GM12872 (cell line): Measurements from ENCODE around the gene RBMS2.

ENCODE experiments used
- CTCF ChIP-seq: IDR thresholded peaks from 3 replicates; pipeline ENCODE4 v1.5.1; 2011; ENCODE audit warnings: low read depth, mild to moderate bottlenecking, low read length, moderate library complexity; ENCODE audit not compliant: insufficient read depth

Gene RBMS2

GRCh38 chr12:56565510-56566101 lies 44.0 kb downstream of the RBMS2 start:
- TF ChIP-seq CTCF, result peak; percentile 25; the same call in 1 of the 3 replicates

- no peak for TF ChIP-seq CTCF
Measured at GRCh38 chr12:56568146-56568545, 46.5 kb downstream of the RBMS2 start.

GRCh38 chr12:56571121-56571520 lies 49.5 kb downstream of the RBMS2 start:
- TF ChIP-seq CTCF, result no peak

GRCh38 chr12:56572288-56572687 lies 50.7 kb downstream of the RBMS2 start:
- no peak for TF ChIP-seq CTCF

- TF ChIP-seq CTCF, result no peak
Measured at GRCh38 chr12:56574210-56574609, 52.6 kb downstream of the RBMS2 start.

GRCh38 chr12:56578983-56579546 lies 57.4 kb downstream of the RBMS2 start:
- TF ChIP-seq CTCF, result no peak

GRCh38 chr12:56581418-56582145 lies 60.0 kb downstream of the RBMS2 start:
- no peak for TF ChIP-seq CTCF
